Airway epithelial cell (primary cell): Measurements from ENCODE around the gene ZNF627. TPM values are rescaled to one million over a fixed set of nuclear protein-coding genes. Genes with fewer than 3 reads are reported as not detected.

Experiments used
- total RNA-seq: library from RNA; depleted of rRNA; stranded (reverse); fragments of >200 nt; gene quantifications from 2 replicates; pipeline ENCODE4 v1.2.3, GENCODE V29; 2015

The ZNF627 gene
- total RNA-seq = 7.1 and 9.6 TPM in 2 replicates

GRCh38 chr19:11597202-11598102 lies at the start of gene ZNF627:
ZNF627 (plus strand) TSS chr19:11597483; CDS start chr19:11597628, 145 bp downstream.

GRCh38 chr19:11558881-11559828 lies 38.1 kb upstream of the ZNF627 start, which contains the start of gene ELOF1:
ELOF1 (minus strand) TSS chr19:11559230; CDS start chr19:11554347, 4,883 bp downstream.

GRCh38 chr19:11577451-11578257 lies 19.6 kb upstream of the ZNF627 start, which contains the start of gene ACP5:
ACP5 (minus strand) TSS chr19:11577645; CDS start chr19:11577317, 328 bp downstream.

Other genes with a start within 250 kb of the ZNF627 start
- 13.6 TPM in 2 replicates for gene PLPPR2, start 242.1 kb upstream of the ZNF627 start, total RNA-seq
- gene SWSAP1, start 222.8 kb upstream of the ZNF627 start, total RNA-seq = 2.5 and 4.3 TPM in 2 replicates
- 0.79 and 1.4 TPM in 2 replicates for gene EPOR, start 213.2 kb upstream of the ZNF627 start, total RNA-seq
- not detected in 2 replicates for gene RGL3, start 178.2 kb upstream of the ZNF627 start, total RNA-seq
- gene ODAD3, start 162.4 kb upstream of the ZNF627 start, total RNA-seq = 0.14 TPM in 1 of 2 replicates, not detected in the other
- 140 and 183 TPM in 2 replicates for gene PRKCSH, start 161.8 kb upstream of the ZNF627 start, total RNA-seq
- gene ELAVL3, start 116.4 kb upstream of the ZNF627 start, total RNA-seq = not detected in 2 replicates
- 3.9 and 6.2 TPM in 2 replicates for gene ZNF653, start 91.6 kb upstream of the ZNF627 start, total RNA-seq
- 41.3 and 44.0 TPM in 2 replicates for gene ECSIT, start 68.3 kb upstream of the ZNF627 start, total RNA-seq
- 0.19 and 0.21 TPM in 2 replicates for gene CNN1, start 58.6 kb upstream of the ZNF627 start, total RNA-seq
- 57.1 and 59.6 TPM in 2 replicates for gene ELOF1, start 38.3 kb upstream of the ZNF627 start, total RNA-seq
- gene ACP5, start 19.8 kb upstream of the ZNF627 start, total RNA-seq = 12.5 and 13.6 TPM in 2 replicates
- gene ZNF823, start 141.5 kb downstream of the ZNF627 start, total RNA-seq = 3.4 and 4.9 TPM in 2 replicates
- gene ZNF441, start 169.5 kb downstream of the ZNF627 start, total RNA-seq = 1.9 and 2.6 TPM in 2 replicates
- gene ZNF491, start 201.0 kb downstream of the ZNF627 start, total RNA-seq = 0.35 and 0.65 TPM in 2 replicates
- gene ZNF440, start 216.8 kb downstream of the ZNF627 start, total RNA-seq = 6.2 and 8.7 TPM in 2 replicates